Astrocyte (in vitro differentiated cells and primary cell): ENCODE measurements around the gene BATF2. TPM values are rescaled to one million over a fixed set of nuclear protein-coding genes. Genes with fewer than 3 reads are reported as not detected.

Experiments used
- DNase-seq: peaks from one replicate; pipeline ENCODE4 v3.0.0-alpha.2; 2010; ENCODE audit warnings: low read depth
- FAIRE-seq: peaks from 2 replicates; lab custom pipeline; 2011; peaks lifted over from hg19 to GRCh38; lab: Jason Lieb, UNC
- H2AFZ ChIP-seq: 2 replicates; pipeline ENCODE4 v1.6.0; 2012; ENCODE audit warnings: low read depth, low read length, inconsistent platforms
- H3K27ac ChIP-seq: 2 replicates; pipeline ENCODE4 v1.5.1; 2011; ENCODE audit warnings: low read depth, low read length, inconsistent platforms
- H3K27me3 ChIP-seq: 2 replicates; pipeline ENCODE4 v1.6.0; 2011; ENCODE audit warnings: low read length, inconsistent platforms; ENCODE audit not compliant: insufficient read depth
- H3K36me3 ChIP-seq: 2 replicates; pipeline ENCODE4 v1.5.1; 2011; ENCODE audit warnings: low read length, inconsistent platforms; ENCODE audit not compliant: insufficient read depth
- H3K4me1 ChIP-seq: 2 replicates; pipeline ENCODE4 v1.5.1; 2011; ENCODE audit warnings: low read length, inconsistent platforms; ENCODE audit not compliant: insufficient read depth
- H3K4me2 ChIP-seq: 2 replicates; pipeline ENCODE4 v1.6.0; 2012; ENCODE audit warnings: low read length, inconsistent platforms
- H3K4me3 ChIP-seq: 2 replicates; pipeline ENCODE4 v1.5.1; 2011; ENCODE audit warnings: low read depth, mild to moderate bottlenecking, low read length, inconsistent platforms; ENCODE audit not compliant: insufficient read depth
- H3K79me2 ChIP-seq: 2 replicates; pipeline ENCODE4 v1.6.0; 2012; ENCODE audit warnings: mild to moderate bottlenecking, low read length, inconsistent platforms; ENCODE audit not compliant: insufficient read depth
- H3K9ac ChIP-seq: 2 replicates; pipeline ENCODE4 v1.6.0; 2012; ENCODE audit warnings: mild to moderate bottlenecking, low read length, inconsistent platforms
- H3K9me3 ChIP-seq: 2 replicates; pipeline ENCODE4 v1.5.1; 2012; ENCODE audit warnings: low read depth, mild to moderate bottlenecking, low read length, inconsistent platforms; ENCODE audit not compliant: insufficient read depth
- H4K20me1 ChIP-seq: 2 replicates; pipeline ENCODE4 v1.6.0; 2012; ENCODE audit warnings: low read length, inconsistent platforms; ENCODE audit not compliant: insufficient read depth
- H3K27ac Mint-ChIP-seq: one replicate; pipeline ENCODE4 v1.8.0; 2021; ENCODE audit warnings: mild to moderate bottlenecking, mixed read lengths; ENCODE audit not compliant: unreplicated experiment
- H3K27me3 Mint-ChIP-seq: one replicate; pipeline ENCODE4 v1.8.0; 2021; ENCODE audit warnings: low read depth, mixed read lengths; ENCODE audit not compliant: unreplicated experiment
- H3K36me3 Mint-ChIP-seq: one replicate; pipeline ENCODE4 v1.8.0; 2021; ENCODE audit warnings: low read depth, mixed read lengths; ENCODE audit not compliant: unreplicated experiment
- H3K4me1 Mint-ChIP-seq: one replicate; pipeline ENCODE4 v1.8.0; 2021; ENCODE audit warnings: low read depth, mixed read lengths; ENCODE audit not compliant: unreplicated experiment
- H3K4me3 Mint-ChIP-seq: one replicate; pipeline ENCODE4 v1.8.0; 2021; ENCODE audit warnings: mild to moderate bottlenecking, moderate library complexity, mixed read lengths; ENCODE audit not compliant: unreplicated experiment
- H3K9me3 Mint-ChIP-seq: one replicate; pipeline ENCODE4 v1.8.0; 2021; ENCODE audit warnings: mild to moderate bottlenecking, mixed read lengths; ENCODE audit not compliant: unreplicated experiment
- EZH2 ChIP-seq: IDR thresholded peaks from 2 replicates; pipeline ENCODE4 v1.6.1; 2012; ENCODE audit warnings: mild to moderate bottlenecking, low read length, inconsistent platforms; ENCODE audit not compliant: insufficient read depth
- total RNA-seq: library from RNA; stranded (reverse); gene quantifications from 2 replicates; pipeline ENCODE4 v1.2.1, GENCODE V29; 2021
- TF ChIP-seq, protein P1 (sequence below): IDR thresholded peaks from 2 replicates; pipeline ENCODE4 v1.5.1; 2011; ENCODE audit warnings: low read depth, mild to moderate bottlenecking, inconsistent platforms, low read length, moderate library complexity; ENCODE audit not compliant: insufficient read depth

BATF2 gene
- total RNA-seq, 1 donor from 2014 or later: 4.5 TPM

DNA sequence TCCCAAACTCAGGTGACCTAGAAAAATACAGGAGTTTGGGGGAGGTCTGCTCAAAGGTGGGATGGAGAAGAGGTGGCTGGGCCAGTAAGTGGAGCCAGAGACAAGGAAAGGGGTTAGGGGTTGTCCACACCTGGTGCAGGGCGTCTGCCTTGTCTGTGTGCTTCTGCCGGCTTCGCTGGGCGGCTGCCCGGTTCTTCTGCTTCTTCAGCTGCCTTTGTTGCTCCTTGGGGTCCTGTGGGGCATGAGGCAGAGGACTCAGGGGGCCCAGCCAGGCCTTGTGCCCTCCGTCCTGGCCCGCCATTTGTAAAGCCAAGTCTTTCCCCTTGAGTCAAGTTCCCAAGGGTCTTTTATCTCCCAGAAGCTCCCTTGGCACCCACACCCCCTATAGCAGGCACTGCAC lies 2.5 kb downstream of the BATF2 start:
- Histone ChIP-seq H3K9ac (no peak overlapping the region), H4K20me1 (no peaks in the 10 kb centered on the region), H3K4me2 (no peak overlapping the region), H3K4me1 (peaks cover 13% of the 10 kb centered on the region), H3K4me3 (no peak overlapping the region), H3K9me3 (no peaks in the 10 kb centered on the region), H3K27me3 (no peaks in the 10 kb centered on the region), H3K36me3 (no peaks in the 10 kb centered on the region), H3K27ac (no peak overlapping the region), H3K79me2 (no peaks in the 10 kb centered on the region), H2AFZ (no peak overlapping the region)
- Mint-ChIP-seq H3K36me3 (no peaks in the 10 kb centered on the region), H3K27me3 (peaks cover 8% of the 10 kb centered on the region), H3K27ac (no peak overlapping the region), H3K4me1 (peaks cover 15% of the 10 kb centered on the region), H3K9me3 (peaks cover 5% of the 10 kb centered on the region), H3K4me3 (no peak overlapping the region)
- FAIRE-seq (no peak), DNase-seq (no peak)
- no peak for TF ChIP-seq EZH2
- TF ChIP-seq, protein P1, sequence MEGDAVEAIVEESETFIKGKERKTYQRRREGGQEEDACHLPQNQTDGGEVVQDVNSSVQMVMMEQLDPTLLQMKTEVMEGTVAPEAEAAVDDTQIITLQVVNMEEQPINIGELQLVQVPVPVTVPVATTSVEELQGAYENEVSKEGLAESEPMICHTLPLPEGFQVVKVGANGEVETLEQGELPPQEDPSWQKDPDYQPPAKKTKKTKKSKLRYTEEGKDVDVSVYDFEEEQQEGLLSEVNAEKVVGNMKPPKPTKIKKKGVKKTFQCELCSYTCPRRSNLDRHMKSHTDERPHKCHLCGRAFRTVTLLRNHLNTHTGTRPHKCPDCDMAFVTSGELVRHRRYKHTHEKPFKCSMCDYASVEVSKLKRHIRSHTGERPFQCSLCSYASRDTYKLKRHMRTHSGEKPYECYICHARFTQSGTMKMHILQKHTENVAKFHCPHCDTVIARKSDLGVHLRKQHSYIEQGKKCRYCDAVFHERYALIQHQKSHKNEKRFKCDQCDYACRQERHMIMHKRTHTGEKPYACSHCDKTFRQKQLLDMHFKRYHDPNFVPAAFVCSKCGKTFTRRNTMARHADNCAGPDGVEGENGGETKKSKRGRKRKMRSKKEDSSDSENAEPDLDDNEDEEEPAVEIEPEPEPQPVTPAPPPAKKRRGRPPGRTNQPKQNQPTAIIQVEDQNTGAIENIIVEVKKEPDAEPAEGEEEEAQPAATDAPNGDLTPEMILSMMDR: no peak

DNA sequence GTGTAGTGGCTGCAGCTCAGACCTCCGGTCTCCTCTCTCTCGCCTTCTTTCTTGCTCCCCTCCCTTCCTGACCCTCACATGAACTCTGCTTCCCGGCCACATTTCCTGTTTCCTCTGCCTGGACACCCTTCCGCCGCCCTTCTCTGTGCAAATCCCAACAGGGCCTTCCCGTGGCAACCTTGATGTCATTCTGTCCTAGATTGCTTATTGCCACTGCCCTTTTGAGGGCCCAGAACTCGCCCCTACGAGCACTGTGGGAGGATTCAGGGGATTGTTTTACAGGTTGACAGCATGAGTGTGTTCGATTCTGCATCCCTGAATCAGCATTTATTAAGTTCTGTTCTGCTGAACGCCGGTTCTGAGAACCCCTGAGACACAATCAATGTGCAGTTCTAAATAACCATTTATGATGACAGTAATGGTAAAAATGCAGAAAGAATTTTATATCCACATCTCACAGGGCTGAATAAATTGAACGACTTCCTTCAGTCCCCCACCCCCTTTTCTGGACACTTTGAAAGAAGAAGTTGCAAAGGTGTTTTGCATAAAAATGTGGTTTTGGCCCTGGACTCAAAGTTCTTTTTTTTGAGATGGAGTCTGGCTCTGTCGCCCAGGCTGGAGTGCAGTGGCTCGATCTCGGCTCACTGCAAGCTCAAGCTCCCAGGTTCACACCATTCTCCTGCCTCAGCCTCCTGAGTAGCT lies 6.4 kb downstream of the BATF2 start:
- Mint-ChIP-seq H3K36me3 (no peaks in the 10 kb centered on the region), H3K4me3 (no peak overlapping the region), H3K9me3 (peaks cover 4% of the 10 kb centered on the region), H3K4me1 (peaks cover 5% of the 10 kb centered on the region), H3K27me3 (peaks cover 11% of the 10 kb centered on the region), H3K27ac (no peak overlapping the region)
- DNase-seq (peak; percentile 11), FAIRE-seq (no peak)
- H3K9ac ChIP-seq: no peak overlapping the region
- H3K4me2 ChIP-seq: peak overlapping the region; percentile 56
- H3K79me2 ChIP-seq: no peaks in the 10 kb centered on the region
- H3K4me1 ChIP-seq: peaks cover 6% of the 10 kb centered on the region
- no peaks in the 10 kb centered on the region for H4K20me1 ChIP-seq
- H3K27me3 ChIP-seq: no peaks in the 10 kb centered on the region
- no peaks in the 10 kb centered on the region for H3K36me3 ChIP-seq
- H3K4me3 ChIP-seq: no peak overlapping the region
- peak overlapping the region; percentile 63 for H2AFZ ChIP-seq
- H3K9me3 ChIP-seq: no peaks in the 10 kb centered on the region
- no peak overlapping the region for H3K27ac ChIP-seq
- TF ChIP-seq EZH2: no peak
- TF ChIP-seq, protein P1: no peak

DNA sequence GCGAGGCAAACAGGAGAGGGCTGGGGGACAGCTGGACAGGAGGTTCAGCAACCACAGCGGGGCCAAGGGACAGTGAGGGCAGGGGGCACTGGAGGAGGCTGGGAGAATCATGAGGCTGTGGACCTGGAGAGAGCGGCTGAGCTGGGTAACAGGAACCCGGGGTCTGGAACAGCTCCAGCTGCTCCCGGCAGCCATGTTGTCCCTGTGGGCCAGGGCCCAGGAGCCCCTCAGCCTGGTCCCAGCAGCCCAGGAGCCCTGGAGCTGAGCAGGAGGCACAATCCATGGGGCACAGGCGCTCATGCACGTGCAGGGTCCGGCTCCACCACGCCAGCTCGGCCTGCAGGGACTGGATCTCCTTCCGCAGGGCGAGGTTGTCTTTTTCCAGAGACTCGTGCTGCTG lies 7.4 kb downstream of the BATF2 start:
- H3K27ac Mint-ChIP-seq: no peak overlapping the region
- no peaks in the 10 kb centered on the region for H3K79me2 ChIP-seq
- H3K4me1 ChIP-seq: peaks cover 6% of the 10 kb centered on the region
- H3K9ac ChIP-seq: no peak overlapping the region
- no peaks in the 10 kb centered on the region for H3K36me3 Mint-ChIP-seq
- H3K9me3 ChIP-seq: no peaks in the 10 kb centered on the region
- no peak overlapping the region for H3K4me2 ChIP-seq
- H3K36me3 ChIP-seq: no peaks in the 10 kb centered on the region
- no peak overlapping the region for H3K4me3 ChIP-seq
- no peak for DNase-seq
- H4K20me1 ChIP-seq: no peaks in the 10 kb centered on the region
- FAIRE-seq: no peak
- H3K27ac ChIP-seq: no peak overlapping the region
- peaks cover 5% of the 10 kb centered on the region for H3K4me1 Mint-ChIP-seq
- no peak overlapping the region for H2AFZ ChIP-seq
- H3K27me3 ChIP-seq: no peaks in the 10 kb centered on the region
- H3K27me3 Mint-ChIP-seq: peaks cover 13% of the 10 kb centered on the region
- peaks cover 4% of the 10 kb centered on the region for H3K9me3 Mint-ChIP-seq
- no peak for TF ChIP-seq EZH2
- TF ChIP-seq, protein P1: no peak
- H3K4me3 Mint-ChIP-seq: no peak overlapping the region
